HepG2 (cell line): ENCODE results near the gene AP3D1. TPM values are rescaled to one million over a fixed set of nuclear protein-coding genes. Genes with fewer than 3 reads are reported as not detected.

ENCODE experiments used
- CBX2 ChIP-seq, 2 experiments: fragments of 200-600 bp in 1 of 2; sonication (generic); formaldehyde crosslinking in 1 of 2; IDR thresholded peaks; 2 replicates each; pipeline versions ENCODE4 v1.7.0 to v1.8.1; 2018 to 2022; ENCODE audit warnings: low read depth in 2 of 2, low read length in 1 of 2, mild to moderate bottlenecking in 1 of 2, missing genetic modification reagents in 1 of 2
- KAT7 ChIP-seq: IDR thresholded peaks from 2 replicates; pipeline ENCODE4 v1.6.1; 2018; ENCODE audit warnings: borderline replicate concordance, missing compliant biosample characterization
- MATR3 ChIP-seq: sonication (generic); formaldehyde crosslinking; IDR thresholded peaks from 2 replicates; pipeline ENCODE4 v1.4.0; 2020; ENCODE audit warnings: missing genetic modification reagents
- TBL1XR1 ChIP-seq: fragments of 150-350 bp; IDR thresholded peaks from 2 replicates; pipeline ENCODE4 v1.6.1; 2014; ENCODE audit warnings: borderline replicate concordance, low read length; ENCODE audit not compliant: partially characterized antibody
- ZNF777 ChIP-seq: sonication (generic); formaldehyde crosslinking; IDR thresholded peaks from 2 replicates; pipeline ENCODE4 v1.4.0; 2020; ENCODE audit warnings: missing genetic modification reagents
- ZSCAN31 ChIP-seq: sonication (generic); formaldehyde crosslinking; IDR thresholded peaks from 2 replicates; pipeline ENCODE4 v1.5.0; 2020; ENCODE audit warnings: low read depth, mild to moderate bottlenecking, missing genetic modification reagents
- polyA plus RNA-seq, 8 experiments: library from polyadenylated mRNA; depleted of rRNA in 3 of 8; stranded (reverse) in 7 of 8; unstranded in 1 of 8; fragments of >200 nt; fragmentation: Illumina TruSeq in 4 of 8; extraction: Trizol in 4 of 8; gene quantifications; 2 replicates each; pipeline versions ENCODE4 v1.2.1 to v1.2.3, GENCODE V29; 2011 to 2016; ENCODE audit warnings: low read depth in 4 of 8, missing spikeins in 1 of 8, mixed read lengths in 1 of 8; ENCODE audit not compliant: insufficient read depth in 1 of 8
- total RNA-seq, 5 experiments: library from RNA; depleted of rRNA; stranded (reverse); fragments of >200 nt; fragmentation: Illumina TruSeq; extraction: Trizol; gene quantifications; 2 replicates each; pipeline ENCODE4 v1.2.3, GENCODE V29; 2016; ENCODE audit warnings: low read depth in 1 of 5
- TF ChIP-seq, protein P1 (sequence below): sonication (generic); formaldehyde crosslinking; IDR thresholded peaks from 2 replicates; pipeline ENCODE4 v1.4.0; 2020; ENCODE audit warnings: missing genetic modification reagents
- TF ChIP-seq, protein P2 (sequence below): IDR thresholded peaks from 2 replicates; pipeline ENCODE4 v1.6.1; 2016; ENCODE audit warnings: missing biosample characterization, missing genetic modification reagents, low read depth
- TF ChIP-seq, protein P3 (sequence below): sonication (generic); formaldehyde crosslinking; conservative IDR thresholded peaks from 2 replicates; pipeline ENCODE4 v1.5.0; 2020; ENCODE audit warnings: missing genetic modification reagents

AP3D1 gene
- total and polyA plus RNA-seq, 2 of the 13 experiments (the other 11 are each of a cell fraction or from before 2014, with no cell fraction given) = 68.0 to 82.6 TPM

DNA sequence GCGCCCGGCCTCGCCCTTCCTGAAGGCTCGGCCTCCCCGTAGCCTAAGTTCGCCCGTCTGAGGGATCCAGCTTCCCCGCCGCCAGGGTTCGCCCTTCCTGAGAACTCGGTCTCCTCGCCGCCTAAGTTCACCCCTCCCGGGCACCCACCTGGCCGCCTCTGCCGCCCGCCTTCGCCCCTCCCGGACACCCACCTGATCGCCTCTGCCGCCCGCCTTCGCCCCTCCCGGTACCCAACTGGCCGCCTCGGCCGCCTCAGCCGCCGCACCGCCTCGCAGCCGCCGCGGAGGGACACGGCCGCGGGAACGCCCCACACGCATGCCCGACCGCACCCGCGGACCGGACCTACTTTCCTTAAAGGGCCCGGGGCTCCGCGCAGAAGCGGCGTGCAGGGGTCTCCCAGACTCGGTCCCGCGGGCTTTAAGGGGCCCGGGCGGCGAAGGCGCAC lies 55.3 kb downstream of the AP3D1 start, which contains the start of gene MOB3A (continued):
- TF ChIP-seq, protein P1, sequence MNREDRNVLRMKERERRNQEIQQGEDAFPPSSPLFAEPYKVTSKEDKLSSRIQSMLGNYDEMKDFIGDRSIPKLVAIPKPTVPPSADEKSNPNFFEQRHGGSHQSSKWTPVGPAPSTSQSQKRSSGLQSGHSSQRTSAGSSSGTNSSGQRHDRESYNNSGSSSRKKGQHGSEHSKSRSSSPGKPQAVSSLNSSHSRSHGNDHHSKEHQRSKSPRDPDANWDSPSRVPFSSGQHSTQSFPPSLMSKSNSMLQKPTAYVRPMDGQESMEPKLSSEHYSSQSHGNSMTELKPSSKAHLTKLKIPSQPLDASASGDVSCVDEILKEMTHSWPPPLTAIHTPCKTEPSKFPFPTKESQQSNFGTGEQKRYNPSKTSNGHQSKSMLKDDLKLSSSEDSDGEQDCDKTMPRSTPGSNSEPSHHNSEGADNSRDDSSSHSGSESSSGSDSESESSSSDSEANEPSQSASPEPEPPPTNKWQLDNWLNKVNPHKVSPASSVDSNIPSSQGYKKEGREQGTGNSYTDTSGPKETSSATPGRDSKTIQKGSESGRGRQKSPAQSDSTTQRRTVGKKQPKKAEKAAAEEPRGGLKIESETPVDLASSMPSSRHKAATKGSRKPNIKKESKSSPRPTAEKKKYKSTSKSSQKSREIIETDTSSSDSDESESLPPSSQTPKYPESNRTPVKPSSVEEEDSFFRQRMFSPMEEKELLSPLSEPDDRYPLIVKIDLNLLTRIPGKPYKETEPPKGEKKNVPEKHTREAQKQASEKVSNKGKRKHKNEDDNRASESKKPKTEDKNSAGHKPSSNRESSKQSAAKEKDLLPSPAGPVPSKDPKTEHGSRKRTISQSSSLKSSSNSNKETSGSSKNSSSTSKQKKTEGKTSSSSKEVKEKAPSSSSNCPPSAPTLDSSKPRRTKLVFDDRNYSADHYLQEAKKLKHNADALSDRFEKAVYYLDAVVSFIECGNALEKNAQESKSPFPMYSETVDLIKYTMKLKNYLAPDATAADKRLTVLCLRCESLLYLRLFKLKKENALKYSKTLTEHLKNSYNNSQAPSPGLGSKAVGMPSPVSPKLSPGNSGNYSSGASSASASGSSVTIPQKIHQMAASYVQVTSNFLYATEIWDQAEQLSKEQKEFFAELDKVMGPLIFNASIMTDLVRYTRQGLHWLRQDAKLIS (CRISPR knock-in tag) = 0 out of 2 replicates have a peak, but pooled peaks have one; percentile 74
- no peak for TF ChIP-seq CBX2 (IDR thresholded peaks at IDR 0.05; ENCODE audit: low read depth, low read length)
- TF ChIP-seq CBX2 (CRISPR knock-in tag; IDR thresholded peaks at IDR 0.05; ENCODE audit: low read depth) = no peak
- TF ChIP-seq ZSCAN31 (CRISPR knock-in tag) = peak; percentile 80; the same call in 1 of the 2 replicates
- TF ChIP-seq MATR3 (CRISPR knock-in tag) = no peak
- peak; percentile 24 for TF ChIP-seq TBL1XR1
- peak; percentile 92; the same call in 1 of the 2 replicates for TF ChIP-seq KAT7 (CRISPR knock-in tag)
- peak; percentile 51; the same call in 1 of the 2 replicates for TF ChIP-seq ZNF777
- TF ChIP-seq, protein P2, sequence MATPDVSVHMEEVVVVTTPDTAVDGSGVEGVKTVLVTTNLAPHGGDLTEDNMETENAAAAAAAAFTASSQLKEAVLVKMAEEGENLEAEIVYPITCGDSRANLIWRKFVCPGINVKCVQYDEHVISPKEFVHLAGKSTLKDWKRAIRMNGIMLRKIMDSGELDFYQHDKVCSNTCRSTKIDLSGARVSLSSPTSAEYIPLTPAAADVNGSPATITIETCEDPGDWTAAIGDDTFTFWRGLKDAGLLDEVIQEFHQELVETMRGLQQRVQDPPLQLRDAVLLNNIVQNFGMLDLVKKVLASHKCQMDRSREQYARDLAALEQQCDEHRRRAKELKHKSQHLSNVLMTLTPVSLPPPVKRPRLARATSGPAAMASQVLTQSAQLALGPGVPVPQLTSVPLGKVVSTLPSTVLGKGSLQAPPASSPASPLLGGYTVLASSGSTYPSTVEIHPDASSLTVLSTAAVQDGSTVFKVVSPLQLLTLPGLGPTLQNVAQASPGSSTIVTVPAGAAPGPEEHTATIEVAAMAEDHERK (CRISPR knock-in tag) = 0 out of 2 replicates have a peak, but pooled peaks have one; percentile 42
- TF ChIP-seq, protein P3, sequence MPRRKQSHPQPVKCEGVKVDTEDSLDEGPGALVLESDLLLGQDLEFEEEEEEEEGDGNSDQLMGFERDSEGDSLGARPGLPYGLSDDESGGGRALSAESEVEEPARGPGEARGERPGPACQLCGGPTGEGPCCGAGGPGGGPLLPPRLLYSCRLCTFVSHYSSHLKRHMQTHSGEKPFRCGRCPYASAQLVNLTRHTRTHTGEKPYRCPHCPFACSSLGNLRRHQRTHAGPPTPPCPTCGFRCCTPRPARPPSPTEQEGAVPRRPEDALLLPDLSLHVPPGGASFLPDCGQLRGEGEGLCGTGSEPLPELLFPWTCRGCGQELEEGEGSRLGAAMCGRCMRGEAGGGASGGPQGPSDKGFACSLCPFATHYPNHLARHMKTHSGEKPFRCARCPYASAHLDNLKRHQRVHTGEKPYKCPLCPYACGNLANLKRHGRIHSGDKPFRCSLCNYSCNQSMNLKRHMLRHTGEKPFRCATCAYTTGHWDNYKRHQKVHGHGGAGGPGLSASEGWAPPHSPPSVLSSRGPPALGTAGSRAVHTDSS = 0 out of 2 replicates have a peak, but pooled peaks have one; percentile 12
- TF ChIP-seq, all 625 proteins: peak for 248
